Lower lobe of right lung (tissue), 2 donors: ENCODE results near the gene WDFY2. TPM values are rescaled to one million over a fixed set of nuclear protein-coding genes. Genes with fewer than 3 reads are reported as not detected.
A peak's percentile ranks its signal among the peaks of the same experiment; 100 is the strongest.

Experiments used
- ATAC-seq, 2 donors: fragments of 200-7000 bp; cut with Tn5 transposase; one replicate each; pipeline ENCODE4 v1.9.1; 2020 to 2022; ENCODE audit warnings: mild to moderate bottlenecking in 2 of 2, moderate library complexity in 2 of 2
- DNase-seq: peaks from one replicate; pipeline ENCODE4 v3.0.0-alpha.2; 2020
- H3K27ac ChIP-seq: fragments of 200-600 bp; one replicate; pipeline ENCODE4 v1.8.0; 2022
- H3K27me3 ChIP-seq: fragments of 200-600 bp; one replicate; pipeline ENCODE4 v1.8.0; 2022; ENCODE audit warnings: low read depth
- H3K36me3 ChIP-seq: fragments of 200-600 bp; one replicate; pipeline ENCODE4 v1.8.0; 2022; ENCODE audit warnings: mild to moderate bottlenecking
- H3K4me1 ChIP-seq: fragments of 200-600 bp; one replicate; pipeline ENCODE4 v1.8.0; 2022
- H3K4me3 ChIP-seq: fragments of 200-600 bp; one replicate; pipeline ENCODE4 v1.8.0; 2022; ENCODE audit warnings: mild to moderate bottlenecking
- H3K9me3 ChIP-seq: fragments of 200-600 bp; one replicate; pipeline ENCODE4 v1.8.0; 2022
- intact Hi-C: fragments of 100-400 bp; cut with DNase I; formaldehyde crosslinking; loops from one replicate; pipeline ENCODE4 v1.11.0; 2022
- total RNA-seq: library from RNA; stranded (reverse); fragmentation: NEBNext Ultra II Directional; extraction: Animal tissue kit (Norgen Biotek cat#: 25700); gene quantifications from one replicate; pipeline ENCODE4 v1.2.1, GENCODE V29; 2021
- TF ChIP-seq, protein P1 (sequence below): fragments of 200-600 bp; IDR thresholded peaks from one replicate; pipeline ENCODE4 v1.8.0; 2022; ENCODE audit warnings: antibody characterized with exemption, mild to moderate bottlenecking
- donor health status: DM: no; HTN: yes; CAD: no; lungs with severe emphysema.

WDFY2 gene
- total RNA-seq, 1 donor from 2014 or later: 16.6 TPM

DNA sequence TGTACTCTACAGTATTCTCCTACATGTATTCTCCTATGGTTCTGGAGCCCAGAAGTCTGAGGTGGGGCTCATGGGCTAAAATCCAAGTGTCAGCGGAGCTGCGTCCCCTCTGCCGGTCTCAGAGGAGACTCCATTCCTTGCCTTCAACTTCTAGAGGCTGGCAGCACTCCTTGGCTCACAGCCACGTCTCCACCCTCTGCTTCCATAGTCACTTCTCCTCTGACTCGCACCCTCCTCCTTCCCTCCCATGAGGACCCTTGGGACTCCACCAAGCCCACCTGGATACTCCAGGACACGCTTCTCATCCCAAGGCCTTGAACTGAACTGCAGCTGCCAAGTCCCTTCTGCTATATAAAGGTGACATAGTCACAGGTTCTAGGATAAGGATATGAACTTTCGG is 191.9 kb downstream of the WDFY2 start:
- ATAC-seq (no peak), DNase-seq (no peak)
- H3K36me3 ChIP-seq: peaks cover 7% of the 10 kb centered on the region
- TF ChIP-seq, protein P1, sequence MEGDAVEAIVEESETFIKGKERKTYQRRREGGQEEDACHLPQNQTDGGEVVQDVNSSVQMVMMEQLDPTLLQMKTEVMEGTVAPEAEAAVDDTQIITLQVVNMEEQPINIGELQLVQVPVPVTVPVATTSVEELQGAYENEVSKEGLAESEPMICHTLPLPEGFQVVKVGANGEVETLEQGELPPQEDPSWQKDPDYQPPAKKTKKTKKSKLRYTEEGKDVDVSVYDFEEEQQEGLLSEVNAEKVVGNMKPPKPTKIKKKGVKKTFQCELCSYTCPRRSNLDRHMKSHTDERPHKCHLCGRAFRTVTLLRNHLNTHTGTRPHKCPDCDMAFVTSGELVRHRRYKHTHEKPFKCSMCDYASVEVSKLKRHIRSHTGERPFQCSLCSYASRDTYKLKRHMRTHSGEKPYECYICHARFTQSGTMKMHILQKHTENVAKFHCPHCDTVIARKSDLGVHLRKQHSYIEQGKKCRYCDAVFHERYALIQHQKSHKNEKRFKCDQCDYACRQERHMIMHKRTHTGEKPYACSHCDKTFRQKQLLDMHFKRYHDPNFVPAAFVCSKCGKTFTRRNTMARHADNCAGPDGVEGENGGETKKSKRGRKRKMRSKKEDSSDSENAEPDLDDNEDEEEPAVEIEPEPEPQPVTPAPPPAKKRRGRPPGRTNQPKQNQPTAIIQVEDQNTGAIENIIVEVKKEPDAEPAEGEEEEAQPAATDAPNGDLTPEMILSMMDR: no peak
- intact Hi-C loops: no loop called here
- no peak overlapping the region for H3K27ac ChIP-seq
- H3K27me3 ChIP-seq: no peaks in the 10 kb centered on the region
- H3K4me3 ChIP-seq: no peak overlapping the region
- H3K9me3 ChIP-seq: no peaks in the 10 kb centered on the region
- H3K4me1 ChIP-seq: no peaks in the 10 kb centered on the region

DNA sequence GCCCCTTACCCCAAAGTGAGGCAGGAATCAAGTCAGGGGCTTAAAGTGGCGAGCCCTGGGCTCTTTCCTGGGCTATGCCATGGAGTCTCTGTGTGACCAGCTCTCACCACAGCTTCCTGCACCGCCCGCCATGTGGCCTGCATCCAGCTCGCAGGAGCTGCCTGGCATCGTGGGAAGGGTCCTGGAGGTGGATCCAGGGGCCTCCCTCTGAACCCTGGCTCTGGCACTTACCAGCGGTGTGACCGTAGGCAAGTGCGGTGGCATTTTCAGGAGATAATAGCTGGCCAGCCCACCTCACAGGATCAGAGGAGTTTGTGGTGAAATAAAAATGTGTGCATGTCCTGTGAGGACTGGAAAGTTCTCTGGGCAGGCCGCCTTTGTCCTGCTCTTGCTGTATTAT is 193.7 kb downstream of the WDFY2 start:
- Histone ChIP-seq H3K9me3 (no peaks in the 10 kb centered on the region), H3K27ac (no peak overlapping the region), H3K27me3 (no peaks in the 10 kb centered on the region), H3K4me1 (no peaks in the 10 kb centered on the region), H3K4me3 (no peak overlapping the region), H3K36me3 (no peaks in the 10 kb centered on the region)
- TF ChIP-seq, protein P1: no peak
- intact Hi-C loops: no loop called here
- DNase-seq: no peak
- ATAC-seq: no peak

GRCh38 chr13:51778392-51778791 is 194.1 kb downstream of the WDFY2 start:
- H3K4me1 ChIP-seq: no peaks in the 10 kb centered on the region
- H3K4me3 ChIP-seq: no peak overlapping the region
- ATAC-seq (no peak), DNase-seq (no peak)
- intact Hi-C loops: no loop called here
- TF ChIP-seq, protein P1: no peak
- no peaks in the 10 kb centered on the region for H3K36me3 ChIP-seq
- no peaks in the 10 kb centered on the region for H3K27me3 ChIP-seq
- no peaks in the 10 kb centered on the region for H3K9me3 ChIP-seq
- H3K27ac ChIP-seq: no peak overlapping the region

DNA sequence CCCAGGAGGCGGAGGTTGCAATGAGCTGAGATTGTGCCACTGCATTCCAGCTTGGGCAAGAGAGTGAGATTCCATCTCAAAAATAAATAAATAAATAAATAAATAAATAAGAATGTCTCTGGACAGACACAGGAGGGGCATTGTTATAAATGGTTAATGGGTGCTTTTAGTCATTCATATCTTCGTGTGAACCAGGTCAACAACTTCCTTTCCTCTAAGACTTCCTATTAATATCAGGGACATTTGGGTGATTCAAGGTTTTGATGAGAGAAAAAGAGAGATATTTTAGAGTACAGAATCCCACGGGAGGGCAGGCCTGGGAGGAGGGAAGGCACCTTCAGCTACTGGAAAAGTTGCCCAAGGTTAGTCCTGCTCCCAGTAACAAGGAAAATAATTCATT is 195.8 kb downstream of the WDFY2 start:
- Histone ChIP-seq H3K36me3 (no peaks in the 10 kb centered on the region), H3K27me3 (no peaks in the 10 kb centered on the region), H3K4me3 (no peak overlapping the region), H3K4me1 (no peaks in the 10 kb centered on the region), H3K9me3 (no peaks in the 10 kb centered on the region), H3K27ac (no peak overlapping the region)
- TF ChIP-seq, protein P1: no peak
- intact Hi-C loops: no loop called here
- DNase-seq (no peak), ATAC-seq (no peak)

DNA sequence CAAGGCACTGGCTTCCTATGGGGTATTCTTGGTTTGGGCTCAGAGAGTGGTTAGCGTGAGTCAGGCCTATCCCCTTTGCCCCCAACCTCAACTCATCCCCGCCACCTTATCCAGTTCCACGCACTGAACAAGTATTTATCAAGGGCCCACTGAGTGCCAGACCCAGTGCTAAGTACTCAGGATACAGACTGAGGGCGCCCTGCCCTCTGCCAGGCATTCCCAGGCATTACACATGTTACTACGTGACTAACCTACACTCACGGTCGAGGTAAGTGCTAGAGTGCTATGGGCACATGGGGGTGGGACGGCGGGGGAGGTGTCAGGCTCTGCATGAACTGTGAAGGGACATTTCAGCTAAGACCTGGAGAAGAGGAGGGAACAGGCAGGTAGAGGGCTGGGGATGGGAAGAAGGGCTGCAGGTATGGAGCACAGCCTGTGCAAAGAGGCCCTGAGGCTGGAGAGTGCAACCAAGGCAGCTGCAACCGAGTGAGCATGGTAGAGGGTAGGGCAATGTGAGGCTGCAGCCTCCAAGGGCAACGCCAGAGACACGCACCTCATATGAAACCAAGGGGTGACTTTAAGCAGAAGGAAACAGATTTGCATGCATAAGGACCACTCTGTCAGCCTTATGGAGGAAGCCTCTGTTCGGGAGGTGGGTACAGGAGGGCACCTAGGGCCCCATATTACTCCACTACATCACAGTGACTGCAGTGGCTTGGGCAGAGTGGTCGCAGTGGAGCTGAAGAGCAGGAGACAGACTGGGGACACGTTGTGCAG is 197.2 kb downstream of the WDFY2 start:
- DNase-seq (no peak), ATAC-seq (peak; percentile 78 to 83)
- no peaks in the 10 kb centered on the region for H3K9me3 ChIP-seq
- no peaks in the 10 kb centered on the region for H3K27me3 ChIP-seq
- peaks cover 8% of the 10 kb centered on the region for H3K4me1 ChIP-seq
- H3K36me3 ChIP-seq: no peaks in the 10 kb centered on the region
- H3K4me3 ChIP-seq: no peak overlapping the region
- TF ChIP-seq, protein P1: peak; percentile 24
- no peak overlapping the region for H3K27ac ChIP-seq
- intact Hi-C loops: no loop called here
